ENCODE results near the gene GPNMB.
A peak's percentile ranks its signal among the peaks of the same experiment; 100 is the strongest.
"Not testable (repeated sequence)": the region's sequence is repeated elsewhere in the genome, so short reads cannot be mapped to it uniquely, and the experiment has no call there.

GPNMB gene

GRCh38 chr7:23292623-23293022, 46.0 kb downstream of the GPNMB start:
- FAIRE-seq = no peak
- no peak for TF ChIP-seq POLR2A (IDR thresholded peaks at IDR 0.05; ENCODE audit: low read depth, low read length)
- no peak for DNase-seq (ENCODE audit: insufficient read length, low spot score)

- no peak for FAIRE-seq
Measured at GRCh38 chr7:23293500-23294073, 47.0 kb downstream of the GPNMB start.

GRCh38 chr7:23294549-23295400, 48.2 kb downstream of the GPNMB start:
- DNase-seq (ENCODE audit: insufficient read length, low spot score) (no peak), FAIRE-seq (no peak)
- TF ChIP-seq POLR2A (IDR thresholded peaks at IDR 0.05; ENCODE audit: low read depth, low read length) = no peak

More at GRCh38 chr7:23293500-23294073, 47.0 kb downstream of the GPNMB start:
- no peak for TF ChIP-seq POLR2A (IDR thresholded peaks at IDR 0.05; ENCODE audit: low read depth, low read length)
- no peak for DNase-seq (ENCODE audit: insufficient read length, low spot score)

- no peak for TF ChIP-seq POLR2A (IDR thresholded peaks at IDR 0.05; ENCODE audit: low read depth, low read length)
- DNase-seq (ENCODE audit: insufficient read length, low spot score) = no peak
Measured at GRCh38 chr7:23295401-23295697, 48.8 kb downstream of the GPNMB start.

GRCh38 chr7:23298141-23298881, 51.7 kb downstream of the GPNMB start:
- DNase-seq (ENCODE audit: insufficient read length, low spot score) = peak; percentile 40
- no peak for TF ChIP-seq POLR2A (IDR thresholded peaks at IDR 0.05; ENCODE audit: low read depth, low read length)
- FAIRE-seq = no peak

More at GRCh38 chr7:23295401-23295697, 48.8 kb downstream of the GPNMB start:
- FAIRE-seq = no peak

- FAIRE-seq = peak; percentile 81
- DNase-seq (ENCODE audit: insufficient read length, low spot score) = peak; percentile 95
- peak; percentile 99 for TF ChIP-seq POLR2A (IDR thresholded peaks at IDR 0.05; ENCODE audit: low read depth, low read length)
Measured at GRCh38 chr7:23298885-23299769, 52.6 kb downstream of the GPNMB start, which contains the start of gene MALSU1. Gene MALSU1, plus strand, starts transcription at chr7:23299339. Its CDS starts 14 bp downstream, at chr7:23299353.

GRCh38 chr7:23299770-23300300, 53.3 kb downstream of the GPNMB start:
- no peak for TF ChIP-seq POLR2A (IDR thresholded peaks at IDR 0.05; ENCODE audit: low read depth, low read length)
- FAIRE-seq (no peak), DNase-seq (ENCODE audit: insufficient read length, low spot score) (peak; percentile 38)

GRCh38 chr7:23306936-23307521, 60.5 kb downstream of the GPNMB start:
- DNase-seq (ENCODE audit: insufficient read length, low spot score) (no peak), FAIRE-seq (no peak)
- no peak for TF ChIP-seq POLR2A (IDR thresholded peaks at IDR 0.05; ENCODE audit: low read depth, low read length)

GRCh38 chr7:23308754-23309153, 62.2 kb downstream of the GPNMB start:
- DNase-seq (ENCODE audit: insufficient read length, low spot score) (no peak), FAIRE-seq (no peak)
- no peak for TF ChIP-seq POLR2A (IDR thresholded peaks at IDR 0.05; ENCODE audit: low read depth, low read length)

GRCh38 chr7:23312141-23312540, 65.6 kb downstream of the GPNMB start:
- DNase-seq (ENCODE audit: insufficient read length, low spot score); FAIRE-seq: not testable (repeated sequence)

- no peak for TF ChIP-seq POLR2A (IDR thresholded peaks at IDR 0.05; ENCODE audit: low read depth, low read length)
- peak; percentile 30 for DNase-seq (ENCODE audit: insufficient read length, low spot score)
- no peak for FAIRE-seq
Measured at GRCh38 chr7:23315366-23315765, 68.8 kb downstream of the GPNMB start.

Measured in H54 (cell line).